Gastroesophageal sphincter (tissue), 4 donors: Measurements from ENCODE around the gene PROM2. TPM values are rescaled to one million over a fixed set of nuclear protein-coding genes. Genes with fewer than 3 reads are reported as not detected.

ENCODE experiments used
- ATAC-seq: fragments of 150-250 bp; one replicate; pipeline ENCODE4 v1.9.1; 2016; ENCODE audit warnings: mild to moderate bottlenecking, moderate library complexity
- H3K27ac ChIP-seq, 4 donors: fragments of 200-600 bp; sonication (generic) in 3 of 4; 1 replicate in 3 of 4; 2 replicates in 1 of 4; pipeline ENCODE4 v1.5.1; 2016 to 2019
- H3K27me3 ChIP-seq: fragments of 200-600 bp; sonication (generic); one replicate; pipeline ENCODE4 v1.5.1; 2019
- H3K36me3 ChIP-seq, 2 donors: fragments of 200-600 bp; sonication (generic); one replicate each; pipeline ENCODE4 v1.5.1; 2019; ENCODE audit warnings: control low read depth in 1 of 2
- H3K4me1 ChIP-seq, 3 donors: fragments of 200-600 bp; sonication (generic); 1 replicate in 2 of 3; 2 replicates in 1 of 3; pipeline ENCODE4 v1.5.1; 2016 to 2019; ENCODE audit warnings: control low read depth in 2 of 3
- H3K4me3 ChIP-seq, 2 donors: fragments of 200-600 bp; sonication (generic); one replicate each; pipeline ENCODE4 v1.5.1; 2019; ENCODE audit warnings: mild to moderate bottlenecking in 1 of 2, moderate library complexity in 1 of 2
- H3K9me3 ChIP-seq, 3 donors: fragments of 200-600 bp; sonication (generic); one replicate each; pipeline ENCODE4 v1.5.1; 2017 to 2019; ENCODE audit warnings: control low read depth in 2 of 3
- EP300 ChIP-seq: sonication (generic); formaldehyde crosslinking; IDR thresholded peaks from one replicate; pipeline ENCODE4 v1.6.1; 2017; ENCODE audit warnings: antibody characterized with exemption, mild to moderate bottlenecking
- POLR2A ChIP-seq, 2 donors: fragments of 450-650 bp; IDR thresholded peaks; one replicate each; pipeline ENCODE4 v1.6.1; 2017; ENCODE audit warnings: antibody characterized with exemption in 2 of 2, mild to moderate bottlenecking in 2 of 2, moderate library complexity in 1 of 2
- POLR2AphosphoS5 ChIP-seq: sonication (generic); formaldehyde crosslinking; IDR thresholded peaks from one replicate; pipeline ENCODE4 v1.6.1; 2017; ENCODE audit warnings: antibody characterized with exemption
- WGBS, 2 donors: methylation state at CpG; one replicate each; pipeline ENCODE4 v1.1.5; 2018; ENCODE audit warnings: low coverage in 1 of 2; 5-methylcytosine and 5-hydroxymethylcytosine counted together
- total RNA-seq, 4 donors: library from RNA; depleted of rRNA; stranded (reverse); fragments of >200 nt; gene quantifications; one replicate each; pipeline ENCODE4 v1.1.0, GENCODE V29; 2016
- TF ChIP-seq, protein P1 (sequence below), 4 experiments: fragments of 200-600 bp in 2 of 4; fragments of 450-650 bp in 2 of 4; sonication (generic) in 1 of 4; IDR thresholded peaks; one replicate each; pipeline ENCODE4 v1.5.1; 2017 to 2019; ENCODE audit warnings: antibody characterized with exemption in 4 of 4, mild to moderate bottlenecking in 2 of 4, moderate library complexity in 2 of 4

Gene PROM2
- total RNA-seq, 4 donors from 2014 or later = 0.94 to 36.4 (median 6.8) TPM

DNA sequence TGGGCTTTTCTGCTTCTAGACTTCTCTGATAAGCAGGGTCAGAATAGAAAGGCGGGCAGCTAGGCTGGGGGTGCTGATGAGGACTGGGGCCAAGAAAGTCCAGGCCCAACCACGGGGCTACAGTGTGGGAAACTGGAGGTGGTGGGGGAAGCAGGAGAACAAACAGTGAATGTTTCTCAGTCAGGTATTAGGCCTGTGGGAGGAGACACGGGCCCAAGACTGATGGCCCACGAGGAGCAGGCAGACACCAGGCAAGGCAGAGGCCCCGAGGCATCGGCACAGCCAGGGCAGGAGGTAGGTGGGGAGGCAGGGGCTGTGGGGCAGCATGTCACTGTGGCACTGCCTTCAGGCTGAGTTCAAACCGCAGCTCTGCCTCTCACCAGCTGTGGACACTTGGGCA, 63.6 kb downstream of the PROM2 start:
- H3K4me1 ChIP-seq = peaks cover 0 to 6% (median 0%) of the 10 kb centered on the region in 3 donors
- H3K4me3 ChIP-seq = no peak overlapping the region
- peaks cover 13% of the 10 kb centered on the region for H3K27me3 ChIP-seq
- no peak for ATAC-seq
- no peak overlapping the region for H3K27ac ChIP-seq
- no peaks in the 10 kb centered on the region for H3K9me3 ChIP-seq
- TF ChIP-seq, protein P1, sequence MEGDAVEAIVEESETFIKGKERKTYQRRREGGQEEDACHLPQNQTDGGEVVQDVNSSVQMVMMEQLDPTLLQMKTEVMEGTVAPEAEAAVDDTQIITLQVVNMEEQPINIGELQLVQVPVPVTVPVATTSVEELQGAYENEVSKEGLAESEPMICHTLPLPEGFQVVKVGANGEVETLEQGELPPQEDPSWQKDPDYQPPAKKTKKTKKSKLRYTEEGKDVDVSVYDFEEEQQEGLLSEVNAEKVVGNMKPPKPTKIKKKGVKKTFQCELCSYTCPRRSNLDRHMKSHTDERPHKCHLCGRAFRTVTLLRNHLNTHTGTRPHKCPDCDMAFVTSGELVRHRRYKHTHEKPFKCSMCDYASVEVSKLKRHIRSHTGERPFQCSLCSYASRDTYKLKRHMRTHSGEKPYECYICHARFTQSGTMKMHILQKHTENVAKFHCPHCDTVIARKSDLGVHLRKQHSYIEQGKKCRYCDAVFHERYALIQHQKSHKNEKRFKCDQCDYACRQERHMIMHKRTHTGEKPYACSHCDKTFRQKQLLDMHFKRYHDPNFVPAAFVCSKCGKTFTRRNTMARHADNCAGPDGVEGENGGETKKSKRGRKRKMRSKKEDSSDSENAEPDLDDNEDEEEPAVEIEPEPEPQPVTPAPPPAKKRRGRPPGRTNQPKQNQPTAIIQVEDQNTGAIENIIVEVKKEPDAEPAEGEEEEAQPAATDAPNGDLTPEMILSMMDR (IDR thresholded peaks at IDR 0.05) = no peak
- TF ChIP-seq POLR2AphosphoS5 = no peak
- no peak for TF ChIP-seq POLR2A (IDR thresholded peaks at IDR 0.05)
- no peak for TF ChIP-seq EP300
- WGBS, 2 donors = 75 to 100% methylated on average over 1 to 2 of the region's 7 CpGs
- no peaks in the 10 kb centered on the region for H3K36me3 ChIP-seq

Other genes starting within 250 kb of the PROM2 start
- 10 to 100 TPM; 21.3 to 39.8 (median 32.0) TPM for gene MAL, start 248.7 kb upstream of the PROM2 start, total RNA-seq
- 10 to 100 TPM; 33.0 to 46.3 (median 41.3) TPM for gene MRPS5, start 152.6 kb upstream of the PROM2 start, total RNA-seq
- 10 to 100 TPM; 16.1 to 24.6 (median 17.3) TPM for gene ZNF514, start 114.6 kb upstream of the PROM2 start, total RNA-seq
- gene ZNF2, start 108.6 kb upstream of the PROM2 start, total RNA-seq = 1 to 10 TPM; 3.1 to 7.9 (median 3.7) TPM
- 10 to 100 TPM in 1 of 4 donors, 1 to 10 TPM in 3; 5.6 to 14.0 (median 7.7) TPM for gene ZNF892, start 66.9 kb upstream of the PROM2 start, total RNA-seq
- gene KCNIP3, start 22.9 kb downstream of the PROM2 start, total RNA-seq = 10 to 100 TPM; 14.4 to 41.4 (median 20.0) TPM
- gene FAHD2A, start 128.3 kb downstream of the PROM2 start, total RNA-seq = 10 to 100 TPM in 3 of 4 donors, 1 to 10 TPM in 1; 6.5 to 29.8 (median 19.5) TPM
- not detected for gene TRIM43B, start 210.3 kb downstream of the PROM2 start, total RNA-seq